SK-N-SH treated with all-trans-retinoic acid at 6 μM for 48 hours (cell line): ENCODE results near the gene WNK1.

Source experiments
- ATAC-seq: fragments of 200-7000 bp; cut with Tn5 transposase; 3 replicates; pipeline ENCODE4 v1.9.1; 2020; ENCODE audit warnings: mild to moderate bottlenecking, moderate library complexity
- ARNTL ChIP-seq: fragments of 450-650 bp; formaldehyde crosslinking; IDR thresholded peaks from 2 replicates; pipeline ENCODE4 v1.5.0; 2020; ENCODE audit warnings: low read depth, mild to moderate bottlenecking, moderate library complexity, borderline replicate concordance
- CSDC2 ChIP-seq: fragments of 250-450 bp; sonication (Bioruptor Pico); IDR thresholded peaks from 2 replicates; pipeline ENCODE4 v1.5.0; 2020; ENCODE audit warnings: mild to moderate bottlenecking, moderate library complexity
- ESRRG ChIP-seq: fragments of 250-450 bp; sonication (Bioruptor Pico); IDR thresholded peaks from 2 replicates; pipeline ENCODE4 v1.6.1; 2021; ENCODE audit warnings: mild to moderate bottlenecking
- GLIS3 ChIP-seq: fragments of 250-450 bp; sonication (Bioruptor Pico); IDR thresholded peaks from 2 replicates; pipeline ENCODE4 v1.5.0; 2020; ENCODE audit warnings: mild to moderate bottlenecking, moderate library complexity
- ISL1 ChIP-seq: fragments of 250-450 bp; sonication (Bioruptor Pico); IDR thresholded peaks from 2 replicates; pipeline ENCODE4 v2.1.2; 2022; ENCODE audit warnings: mild to moderate bottlenecking, moderate library complexity
- OSR1 ChIP-seq: fragments of 250-450 bp; sonication (Bioruptor Pico); IDR thresholded peaks from 2 replicates; pipeline ENCODE4 v1.8.0; 2022; ENCODE audit warnings: moderate library complexity, mild to moderate bottlenecking, inconsistent platforms
- PPARA ChIP-seq: fragments of 250-450 bp; sonication (Bioruptor Pico); IDR thresholded peaks from 2 replicates; pipeline ENCODE4 v1.5.0; 2020; ENCODE audit warnings: mild to moderate bottlenecking, borderline replicate concordance
- RARB ChIP-seq: fragments of 250-450 bp; sonication (Bioruptor Pico); IDR thresholded peaks from 2 replicates; pipeline ENCODE4 v1.8.0; 2021; ENCODE audit warnings: mild to moderate bottlenecking, moderate library complexity
- SNAI2 ChIP-seq: fragments of 250-450 bp; sonication (Bioruptor Pico); IDR thresholded peaks from 2 replicates; pipeline ENCODE4 v1.5.0; 2020; ENCODE audit warnings: mild to moderate bottlenecking, moderate library complexity
- TCF4 ChIP-seq: fragments of 250-450 bp; sonication (Bioruptor Pico); IDR thresholded peaks from 2 replicates; pipeline ENCODE4 v1.8.0; 2021; ENCODE audit warnings: mild to moderate bottlenecking, moderate library complexity, borderline replicate concordance
- TOX ChIP-seq: fragments of 250-450 bp; sonication (Bioruptor Pico); IDR thresholded peaks from 2 replicates; pipeline ENCODE4 v1.8.0; 2021; ENCODE audit warnings: mild to moderate bottlenecking, moderate library complexity, borderline replicate concordance
- ZC3H10 ChIP-seq: fragments of 250-450 bp; sonication (Bioruptor Pico); IDR thresholded peaks from 2 replicates; pipeline ENCODE4 v1.5.1; 2021; ENCODE audit warnings: mild to moderate bottlenecking, moderate library complexity
- ZFP3 ChIP-seq: fragments of 250-450 bp; sonication (Bioruptor Pico); IDR thresholded peaks from 2 replicates; pipeline ENCODE4 v1.5.0; 2020; ENCODE audit warnings: mild to moderate bottlenecking, moderate library complexity
- ZFP30 ChIP-seq: fragments of 450-650 bp; formaldehyde crosslinking; IDR thresholded peaks from 2 replicates; pipeline ENCODE4 v1.5.0; 2022; ENCODE audit warnings: mild to moderate bottlenecking, moderate library complexity
- ZNF565 ChIP-seq: fragments of 450-650 bp; formaldehyde crosslinking; conservative IDR thresholded peaks from 2 replicates; pipeline ENCODE4 v1.5.0; 2020; ENCODE audit warnings: low read depth, mild to moderate bottlenecking, moderate library complexity
- ZNF70 ChIP-seq: fragments of 450-650 bp; formaldehyde crosslinking; IDR thresholded peaks from 2 replicates; pipeline ENCODE4 v1.5.0; 2020; ENCODE audit warnings: mild to moderate bottlenecking, moderate library complexity
- ZNF8 ChIP-seq: fragments of 450-650 bp; formaldehyde crosslinking; IDR thresholded peaks from 2 replicates; pipeline ENCODE4 v1.5.0; 2020; ENCODE audit warnings: mild to moderate bottlenecking, moderate library complexity
- TF ChIP-seq, protein P1 (sequence below): fragments of 250-450 bp; sonication (Bioruptor Pico); IDR thresholded peaks from 2 replicates; pipeline ENCODE4 v1.5.0; 2020; ENCODE audit warnings: mild to moderate bottlenecking, moderate library complexity
- TF ChIP-seq, protein P2 (sequence below): fragments of 250-450 bp; sonication (Bioruptor Pico); IDR thresholded peaks from 2 replicates; pipeline ENCODE4 v1.8.0; 2021; ENCODE audit warnings: low read depth, mild to moderate bottlenecking, moderate library complexity, borderline replicate concordance
- TF ChIP-seq, protein P3 (sequence below): fragments of 250-450 bp; sonication (Bioruptor Pico); IDR thresholded peaks from 2 replicates; pipeline ENCODE4 v1.8.0; 2020; ENCODE audit warnings: mild to moderate bottlenecking, moderate library complexity, borderline replicate concordance
- TF ChIP-seq, protein P4 (sequence below): fragments of 250-450 bp; sonication (Bioruptor Pico); IDR thresholded peaks from 2 replicates; pipeline ENCODE4 v1.5.1; 2021; ENCODE audit warnings: mild to moderate bottlenecking, moderate library complexity
- TF ChIP-seq, protein P5 (sequence below): fragments of 250-450 bp; sonication (Bioruptor Pico); IDR thresholded peaks from 2 replicates; pipeline ENCODE4 v1.5.1; 2020; ENCODE audit warnings: low read depth, mild to moderate bottlenecking, moderate library complexity

The WNK1 gene

DNA sequence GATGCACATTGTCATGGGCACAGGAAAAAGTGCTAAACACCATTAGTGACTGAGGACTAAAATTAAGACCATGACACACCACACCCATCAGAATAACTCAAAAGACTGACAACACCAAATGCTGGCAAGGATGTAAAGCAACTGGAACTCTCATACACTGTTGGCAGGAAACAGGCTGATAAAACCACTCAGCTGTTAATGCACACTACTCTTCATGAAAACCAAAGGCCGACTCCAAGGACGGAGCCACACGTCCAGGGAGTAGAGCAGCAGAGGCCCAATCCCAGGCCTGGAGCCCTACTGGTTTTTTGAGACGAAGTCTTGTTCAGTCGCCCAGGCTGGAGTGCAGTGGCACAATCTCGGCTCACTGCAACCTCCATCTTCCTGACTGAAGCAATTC is 190.7 kb downstream of the WNK1 start:
- TF ChIP-seq ZC3H10 (CRISPR knock-in tag): no peak
- no peak for TF ChIP-seq ZNF70 (CRISPR knock-in tag)
- TF ChIP-seq, protein P1, sequence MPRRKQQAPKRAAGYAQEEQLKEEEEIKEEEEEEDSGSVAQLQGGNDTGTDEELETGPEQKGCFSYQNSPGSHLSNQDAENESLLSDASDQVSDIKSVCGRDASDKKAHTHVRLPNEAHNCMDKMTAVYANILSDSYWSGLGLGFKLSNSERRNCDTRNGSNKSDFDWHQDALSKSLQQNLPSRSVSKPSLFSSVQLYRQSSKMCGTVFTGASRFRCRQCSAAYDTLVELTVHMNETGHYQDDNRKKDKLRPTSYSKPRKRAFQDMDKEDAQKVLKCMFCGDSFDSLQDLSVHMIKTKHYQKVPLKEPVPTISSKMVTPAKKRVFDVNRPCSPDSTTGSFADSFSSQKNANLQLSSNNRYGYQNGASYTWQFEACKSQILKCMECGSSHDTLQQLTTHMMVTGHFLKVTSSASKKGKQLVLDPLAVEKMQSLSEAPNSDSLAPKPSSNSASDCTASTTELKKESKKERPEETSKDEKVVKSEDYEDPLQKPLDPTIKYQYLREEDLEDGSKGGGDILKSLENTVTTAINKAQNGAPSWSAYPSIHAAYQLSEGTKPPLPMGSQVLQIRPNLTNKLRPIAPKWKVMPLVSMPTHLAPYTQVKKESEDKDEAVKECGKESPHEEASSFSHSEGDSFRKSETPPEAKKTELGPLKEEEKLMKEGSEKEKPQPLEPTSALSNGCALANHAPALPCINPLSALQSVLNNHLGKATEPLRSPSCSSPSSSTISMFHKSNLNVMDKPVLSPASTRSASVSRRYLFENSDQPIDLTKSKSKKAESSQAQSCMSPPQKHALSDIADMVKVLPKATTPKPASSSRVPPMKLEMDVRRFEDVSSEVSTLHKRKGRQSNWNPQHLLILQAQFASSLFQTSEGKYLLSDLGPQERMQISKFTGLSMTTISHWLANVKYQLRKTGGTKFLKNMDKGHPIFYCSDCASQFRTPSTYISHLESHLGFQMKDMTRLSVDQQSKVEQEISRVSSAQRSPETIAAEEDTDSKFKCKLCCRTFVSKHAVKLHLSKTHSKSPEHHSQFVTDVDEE (CRISPR knock-in tag): no peak
- no peak for TF ChIP-seq TCF4 (CRISPR knock-in tag)
- no peak for TF ChIP-seq GLIS3 (CRISPR knock-in tag)
- TF ChIP-seq, protein P2, sequence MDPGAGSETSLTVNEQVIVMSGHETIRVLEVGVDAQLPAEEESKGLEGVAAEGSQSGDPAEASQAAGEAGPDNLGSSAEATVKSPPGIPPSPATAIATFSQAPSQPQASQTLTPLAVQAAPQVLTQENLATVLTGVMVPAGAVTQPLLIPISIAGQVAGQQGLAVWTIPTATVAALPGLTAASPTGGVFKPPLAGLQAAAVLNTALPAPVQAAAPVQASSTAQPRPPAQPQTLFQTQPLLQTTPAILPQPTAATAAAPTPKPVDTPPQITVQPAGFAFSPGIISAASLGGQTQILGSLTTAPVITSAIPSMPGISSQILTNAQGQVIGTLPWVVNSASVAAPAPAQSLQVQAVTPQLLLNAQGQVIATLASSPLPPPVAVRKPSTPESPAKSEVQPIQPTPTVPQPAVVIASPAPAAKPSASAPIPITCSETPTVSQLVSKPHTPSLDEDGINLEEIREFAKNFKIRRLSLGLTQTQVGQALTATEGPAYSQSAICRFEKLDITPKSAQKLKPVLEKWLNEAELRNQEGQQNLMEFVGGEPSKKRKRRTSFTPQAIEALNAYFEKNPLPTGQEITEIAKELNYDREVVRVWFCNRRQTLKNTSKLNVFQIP (CRISPR knock-in tag): no peak
- TF ChIP-seq TOX (CRISPR knock-in tag): no peak
- TF ChIP-seq RARB (CRISPR knock-in tag): no peak
- no peak for TF ChIP-seq ESRRG
- ATAC-seq: no peak

DNA sequence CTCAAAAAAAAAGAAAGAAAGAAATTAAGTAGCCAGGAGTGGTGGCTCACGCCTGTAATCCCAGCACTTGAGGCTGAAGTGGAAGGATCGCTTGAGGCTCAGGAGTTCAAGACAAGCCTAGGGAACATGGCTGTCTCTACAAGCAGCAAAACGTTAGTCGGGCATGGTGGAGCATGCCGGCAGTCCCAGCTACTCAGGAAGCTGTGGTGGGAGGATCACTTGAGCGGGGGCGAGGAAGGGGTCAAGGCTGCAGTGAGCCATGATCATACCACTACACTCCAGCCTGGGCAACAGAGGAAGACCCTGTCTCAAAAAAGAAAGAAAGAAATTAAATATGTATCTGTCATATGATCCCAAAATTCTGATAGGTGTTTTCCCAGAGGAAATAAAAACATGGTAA is 191.8 kb downstream of the WNK1 start:
- ATAC-seq: no peak
- TF ChIP-seq, protein P2 (CRISPR knock-in tag): no peak
- TF ChIP-seq GLIS3 (CRISPR knock-in tag) (no peak), ARNTL (no peak), ZNF70 (CRISPR knock-in tag) (no peak), ZC3H10 (CRISPR knock-in tag) (no peak), SNAI2 (no peak), RARB (CRISPR knock-in tag) (no peak), PPARA (CRISPR knock-in tag) (no peak), TOX (CRISPR knock-in tag) (no peak), ZNF565 (CRISPR knock-in tag) (no peak), TCF4 (CRISPR knock-in tag) (no peak), ESRRG (no peak), ZFP3 (CRISPR knock-in tag) (no peak), ZFP30 (CRISPR knock-in tag) (no peak), ZNF8 (CRISPR knock-in tag) (no peak), ISL1 (CRISPR knock-in tag) (no peak), OSR1 (no peak)
- TF ChIP-seq, protein P3, sequence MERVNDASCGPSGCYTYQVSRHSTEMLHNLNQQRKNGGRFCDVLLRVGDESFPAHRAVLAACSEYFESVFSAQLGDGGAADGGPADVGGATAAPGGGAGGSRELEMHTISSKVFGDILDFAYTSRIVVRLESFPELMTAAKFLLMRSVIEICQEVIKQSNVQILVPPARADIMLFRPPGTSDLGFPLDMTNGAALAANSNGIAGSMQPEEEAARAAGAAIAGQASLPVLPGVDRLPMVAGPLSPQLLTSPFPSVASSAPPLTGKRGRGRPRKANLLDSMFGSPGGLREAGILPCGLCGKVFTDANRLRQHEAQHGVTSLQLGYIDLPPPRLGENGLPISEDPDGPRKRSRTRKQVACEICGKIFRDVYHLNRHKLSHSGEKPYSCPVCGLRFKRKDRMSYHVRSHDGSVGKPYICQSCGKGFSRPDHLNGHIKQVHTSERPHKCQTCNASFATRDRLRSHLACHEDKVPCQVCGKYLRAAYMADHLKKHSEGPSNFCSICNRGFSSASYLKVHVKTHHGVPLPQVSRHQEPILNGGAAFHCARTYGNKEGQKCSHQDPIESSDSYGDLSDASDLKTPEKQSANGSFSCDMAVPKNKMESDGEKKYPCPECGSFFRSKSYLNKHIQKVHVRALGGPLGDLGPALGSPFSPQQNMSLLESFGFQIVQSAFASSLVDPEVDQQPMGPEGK (CRISPR knock-in tag): no peak

DNA sequence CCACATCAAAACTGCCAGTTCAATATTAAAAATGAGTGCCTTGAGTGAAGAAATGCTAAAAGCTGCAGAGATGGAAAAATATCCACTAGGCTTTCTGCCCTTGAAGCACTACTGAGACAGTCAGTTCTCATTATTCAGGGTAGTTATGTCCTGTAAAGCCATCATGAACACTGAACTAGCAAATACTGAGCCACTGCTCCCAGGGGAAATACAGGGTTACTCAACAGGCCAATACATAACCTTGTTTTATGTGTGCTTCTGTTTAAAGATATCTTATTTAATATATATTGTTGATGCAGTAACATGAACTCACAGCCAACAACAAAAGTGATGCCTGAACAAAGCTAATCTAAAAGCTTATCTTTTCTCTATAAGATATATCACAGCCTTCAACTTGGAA is 193.8 kb downstream of the WNK1 start:
- ATAC-seq: no peak
- TF ChIP-seq, protein P2 (CRISPR knock-in tag): no peak
- TF ChIP-seq, protein P4, sequence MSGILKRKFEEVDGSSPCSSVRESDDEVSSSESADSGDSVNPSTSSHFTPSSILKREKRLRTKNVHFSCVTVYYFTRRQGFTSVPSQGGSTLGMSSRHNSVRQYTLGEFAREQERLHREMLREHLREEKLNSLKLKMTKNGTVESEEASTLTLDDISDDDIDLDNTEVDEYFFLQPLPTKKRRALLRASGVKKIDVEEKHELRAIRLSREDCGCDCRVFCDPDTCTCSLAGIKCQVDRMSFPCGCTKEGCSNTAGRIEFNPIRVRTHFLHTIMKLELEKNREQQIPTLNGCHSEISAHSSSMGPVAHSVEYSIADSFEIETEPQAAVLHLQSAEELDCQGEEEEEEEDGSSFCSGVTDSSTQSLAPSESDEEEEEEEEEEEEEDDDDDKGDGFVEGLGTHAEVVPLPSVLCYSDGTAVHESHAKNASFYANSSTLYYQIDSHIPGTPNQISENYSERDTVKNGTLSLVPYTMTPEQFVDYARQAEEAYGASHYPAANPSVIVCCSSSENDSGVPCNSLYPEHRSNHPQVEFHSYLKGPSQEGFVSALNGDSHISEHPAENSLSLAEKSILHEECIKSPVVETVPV: no peak
- TF ChIP-seq ZNF565 (CRISPR knock-in tag) (no peak), ESRRG (no peak), ARNTL (no peak), GLIS3 (CRISPR knock-in tag) (no peak), ZC3H10 (CRISPR knock-in tag) (no peak), TOX (CRISPR knock-in tag) (no peak), ISL1 (CRISPR knock-in tag) (no peak), ZFP3 (CRISPR knock-in tag) (no peak), ZNF8 (CRISPR knock-in tag) (no peak), PPARA (CRISPR knock-in tag) (no peak), CSDC2 (CRISPR knock-in tag) (no peak), OSR1 (no peak), ZFP30 (CRISPR knock-in tag) (no peak)
- TF ChIP-seq, protein P3 (CRISPR knock-in tag): no peak
- TF ChIP-seq, protein P5, sequence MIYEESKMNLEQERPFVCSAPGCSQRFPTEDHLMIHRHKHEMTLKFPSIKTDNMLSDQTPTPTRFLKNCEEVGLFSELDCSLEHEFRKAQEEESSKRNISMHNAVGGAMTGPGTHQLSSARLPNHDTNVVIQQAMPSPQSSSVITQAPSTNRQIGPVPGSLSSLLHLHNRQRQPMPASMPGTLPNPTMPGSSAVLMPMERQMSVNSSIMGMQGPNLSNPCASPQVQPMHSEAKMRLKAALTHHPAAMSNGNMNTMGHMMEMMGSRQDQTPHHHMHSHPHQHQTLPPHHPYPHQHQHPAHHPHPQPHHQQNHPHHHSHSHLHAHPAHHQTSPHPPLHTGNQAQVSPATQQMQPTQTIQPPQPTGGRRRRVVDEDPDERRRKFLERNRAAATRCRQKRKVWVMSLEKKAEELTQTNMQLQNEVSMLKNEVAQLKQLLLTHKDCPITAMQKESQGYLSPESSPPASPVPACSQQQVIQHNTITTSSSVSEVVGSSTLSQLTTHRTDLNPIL (CRISPR knock-in tag): no peak
